GM23248 (cell line): Measurements from ENCODE around the gene DNAH5. TPM values are rescaled to one million over a fixed set of nuclear protein-coding genes. Genes with fewer than 3 reads are reported as not detected.
A peak's percentile ranks its signal among the peaks of the same experiment; 100 is the strongest.

Experiments used
- DNase-seq: peaks from one replicate; pipeline ENCODE4 v3.0.0-alpha.2; 2015
- H2AFZ ChIP-seq: fragments of 200-600 bp; sonication (generic); 2 replicates; pipeline ENCODE4 v1.6.1; 2016; ENCODE audit warnings: antibody characterized with exemption
- H3F3A ChIP-seq: fragments of 200-600 bp; sonication (generic); 2 replicates; pipeline ENCODE4 v1.6.1; 2016; ENCODE audit warnings: mild to moderate bottlenecking, antibody characterized with exemption, mixed run types; ENCODE audit not compliant: insufficient read depth
- H3K27ac ChIP-seq: fragments of 200-600 bp; sonication (generic); 2 replicates; pipeline ENCODE4 v1.5.1; 2016; ENCODE audit warnings: mild to moderate bottlenecking
- H3K27me3 ChIP-seq: fragments of 200-600 bp; sonication (generic); replicated peaks from 2 replicates; pipeline ENCODE4 v1.6.1; 2016; ENCODE audit warnings: mild to moderate bottlenecking; ENCODE audit not compliant: insufficient read depth
- H3K36me3 ChIP-seq: fragments of 200-600 bp; sonication (generic); 2 replicates; pipeline ENCODE4 v1.6.1; 2016; ENCODE audit warnings: low read depth, mild to moderate bottlenecking
- H3K4me1 ChIP-seq: fragments of 200-600 bp; sonication (generic); 2 replicates; pipeline ENCODE4 v1.6.1; 2016; ENCODE audit warnings: mild to moderate bottlenecking; ENCODE audit not compliant: insufficient read depth
- H3K4me2 ChIP-seq: fragments of 200-600 bp; sonication (generic); one replicate; pipeline ENCODE4 v1.6.1; 2016; ENCODE audit warnings: mild to moderate bottlenecking; ENCODE audit not compliant: unreplicated experiment
- H3K4me3 ChIP-seq: fragments of 200-600 bp; sonication (generic); 2 replicates; pipeline ENCODE4 v1.5.1; 2016; ENCODE audit warnings: mild to moderate bottlenecking
- H3K79me2 ChIP-seq: fragments of 200-600 bp; sonication (generic); 2 replicates; pipeline ENCODE4 v1.6.1; 2016; ENCODE audit warnings: mild to moderate bottlenecking; ENCODE audit not compliant: insufficient read depth
- H3K9ac ChIP-seq: fragments of 200-600 bp; sonication (generic); 2 replicates; pipeline ENCODE4 v1.6.1; 2016; ENCODE audit warnings: mild to moderate bottlenecking
- H3K9me2 ChIP-seq: fragments of 200-600 bp; sonication (generic); 2 replicates; pipeline ENCODE4 v1.6.1; 2016; ENCODE audit warnings: mixed run types, mild to moderate bottlenecking, moderate library complexity; ENCODE audit not compliant: insufficient read depth
- H3K9me3 ChIP-seq: fragments of 200-600 bp; sonication (generic); one replicate; pipeline ENCODE4 v1.6.1; 2017; ENCODE audit warnings: low read depth
- H4K20me1 ChIP-seq: fragments of 200-600 bp; sonication (generic); 2 replicates; pipeline ENCODE4 v1.6.0; 2016; ENCODE audit not compliant: insufficient read depth
- EZH2 ChIP-seq: fragments of 200-600 bp; sonication (generic); IDR thresholded peaks from 2 replicates; pipeline ENCODE4 v1.6.1; 2018; ENCODE audit warnings: antibody characterized with exemption, mild to moderate bottlenecking; ENCODE audit not compliant: insufficient read depth, poor library complexity, severe bottlenecking
- EZH2phosphoT487 ChIP-seq: fragments of 200-600 bp; sonication (generic); IDR thresholded peaks from 2 replicates; pipeline ENCODE4 v1.6.1; 2018; ENCODE audit warnings: antibody characterized with exemption, moderate library complexity, mild to moderate bottlenecking, low read depth; ENCODE audit not compliant: insufficient read depth
- WGBS, 2 experiments: methylation state at CpG; one replicate each; pipeline ENCODE4 v1.1.6; 2015 to 2017; ENCODE audit warnings: low lambda C conversion rate in 2 of 2, low coverage in 1 of 2; ENCODE audit errors: missing lambda C conversion rate in 2 of 2; 5-methylcytosine and 5-hydroxymethylcytosine counted together
- in situ Hi-C: fragments of 300-500 bp; cut with MboI; formaldehyde crosslinking; loops from 2 replicates; pipeline ENCODE4 v1.15.0; 2020
- polyA plus RNA-seq: library from polyadenylated mRNA; unstranded; fragments of >200 nt; fragmentation: Nextera tagmentation; extraction: Ambion mirVana; gene quantifications from 2 replicates; pipeline ENCODE4 v1.2.1, GENCODE V29; 2016
- total RNA-seq: library from RNA; depleted of rRNA; stranded (reverse); fragments of >200 nt; shearing (Covaris generic); gene quantifications from 2 replicates; pipeline ENCODE4 v1.2.3, GENCODE V29; 2014

DNAH5 gene
- total and polyA plus RNA-seq, 2 experiments from 2014 or later = 1.4 to 1.5 TPM

- Histone ChIP-seq H3K79me2 (no peaks in the 10 kb centered on the region), H3K4me2 (no peak overlapping the region), H2AFZ (no peak overlapping the region), H3K27ac (no peak overlapping the region), H3K27me3 (no peaks in the 10 kb centered on the region), H3K9me2 (no peaks in the 10 kb centered on the region), H3F3A (no peaks in the 10 kb centered on the region), H4K20me1 (no peaks in the 10 kb centered on the region), H3K36me3 (no peaks in the 10 kb centered on the region), H3K9ac (no peak overlapping the region), H3K9me3 (no peaks in the 10 kb centered on the region), H3K4me1 (no peaks in the 10 kb centered on the region), H3K4me3 (no peak overlapping the region)
- TF ChIP-seq EZH2 (no peak), EZH2phosphoT487 (no peak)
- WGBS, 2 experiments = 46 to 47% methylated on average over 5 of the region's 5 CpGs
- peak; percentile 13 for DNase-seq
- in situ Hi-C loops = no loop called here
These were observed 85.0 kb downstream of the DNAH5 start for GRCh38 chr5:13859270-13860065.

- in situ Hi-C loops = no loop called here
- 52 to 58% methylated on average over 6 of the region's 6 CpGs for WGBS, 2 experiments
- no peak for DNase-seq
These were observed 101.2 kb downstream of the DNAH5 start for GRCh38 chr5:13843175-13843846.

GRCh38 chr5:13833440-13833839, 111.0 kb downstream of the DNAH5 start:
- no peak overlapping the region for H3K9ac ChIP-seq
- H3K79me2 ChIP-seq = no peaks in the 10 kb centered on the region
- H3K36me3 ChIP-seq = no peaks in the 10 kb centered on the region
- no peaks in the 10 kb centered on the region for H3F3A ChIP-seq
- H2AFZ ChIP-seq = no peak overlapping the region
- DNase-seq = no peak
- no peak overlapping the region for H3K4me2 ChIP-seq
- in situ Hi-C loops = no loop called here
- TF ChIP-seq EZH2phosphoT487 (no peak), EZH2 (no peak)
- WGBS, 2 experiments = 42 to 45% methylated on average over 3 of the region's 3 CpGs
- H4K20me1 ChIP-seq = no peaks in the 10 kb centered on the region
- no peak overlapping the region for H3K4me3 ChIP-seq
- H3K9me2 ChIP-seq = no peaks in the 10 kb centered on the region
- no peaks in the 10 kb centered on the region for H3K27me3 ChIP-seq
- H3K9me3 ChIP-seq = no peaks in the 10 kb centered on the region
- no peak overlapping the region for H3K27ac ChIP-seq
- H3K4me1 ChIP-seq = no peaks in the 10 kb centered on the region

More at GRCh38 chr5:13843175-13843846, 101.2 kb downstream of the DNAH5 start:
- H4K20me1 ChIP-seq = no peaks in the 10 kb centered on the region
- no peaks in the 10 kb centered on the region for H3K4me1 ChIP-seq
- no peak overlapping the region for H3K9ac ChIP-seq
- no peak overlapping the region for H3K4me2 ChIP-seq
- H2AFZ ChIP-seq = no peak overlapping the region
- TF ChIP-seq EZH2 = no peak
- no peak for TF ChIP-seq EZH2phosphoT487
- H3F3A ChIP-seq = no peaks in the 10 kb centered on the region
- H3K36me3 ChIP-seq = no peaks in the 10 kb centered on the region
- H3K27me3 ChIP-seq = no peaks in the 10 kb centered on the region
- no peaks in the 10 kb centered on the region for H3K9me2 ChIP-seq
- H3K9me3 ChIP-seq = no peaks in the 10 kb centered on the region
- no peaks in the 10 kb centered on the region for H3K79me2 ChIP-seq
- H3K27ac ChIP-seq = no peak overlapping the region
- H3K4me3 ChIP-seq = no peak overlapping the region

GRCh38 chr5:13831351-13831750, 113.1 kb downstream of the DNAH5 start:
- no peak overlapping the region for H3K4me2 ChIP-seq

More at GRCh38 chr5:13831351-13831750, 113.1 kb downstream of the DNAH5 start:
- Histone ChIP-seq H3K9ac (no peak overlapping the region), H3K4me1 (no peaks in the 10 kb centered on the region), H3K9me2 (no peaks in the 10 kb centered on the region), H3K27ac (no peak overlapping the region), H3K9me3 (no peaks in the 10 kb centered on the region), H3K27me3 (no peaks in the 10 kb centered on the region), H3F3A (no peaks in the 10 kb centered on the region), H3K4me3 (no peak overlapping the region), H3K79me2 (no peaks in the 10 kb centered on the region), H2AFZ (no peak overlapping the region), H3K36me3 (no peaks in the 10 kb centered on the region), H4K20me1 (no peaks in the 10 kb centered on the region)
- in situ Hi-C loops = no loop called here
- DNase-seq = peak; percentile 37
- TF ChIP-seq EZH2 = no peak
- no peak for TF ChIP-seq EZH2phosphoT487
- WGBS, 2 experiments = 4 to 5% methylated on average over 3 of the region's 3 CpGs
